HG03575 (cell line): ENCODE data around the gene SPECC1.

Experiments
- ATAC-seq: cut with Tn5 transposase; IDR thresholded peaks from one replicate; pipeline ENCODE4 v1.9.1; 2021; ENCODE audit not compliant: unreplicated experiment, insufficient number of reproducible peaks, low FRiP score; ENCODE audit errors: extremely low read depth

Gene SPECC1

GRCh38 chr17:20111538-20111937 is 102.4 kb downstream of the SPECC1 start:
- ATAC-seq, result no peak

GRCh38 chr17:20114466-20114865 is 105.3 kb downstream of the SPECC1 start:
- ATAC-seq, result no peak

- no peak for ATAC-seq
Measured at GRCh38 chr17:20116683-20117309, 107.6 kb downstream of the SPECC1 start.

- ATAC-seq, result no peak
Measured at GRCh38 chr17:20118280-20118679, 109.1 kb downstream of the SPECC1 start.

GRCh38 chr17:20120836-20121235 is 111.7 kb downstream of the SPECC1 start:
- ATAC-seq, result no peak

- no peak for ATAC-seq
Measured at GRCh38 chr17:20121359-20122253, 112.4 kb downstream of the SPECC1 start.

- no peak for ATAC-seq
Measured at GRCh38 chr17:20122254-20122879, 113.2 kb downstream of the SPECC1 start.

GRCh38 chr17:20123209-20123608 is 114.0 kb downstream of the SPECC1 start:
- ATAC-seq, result no peak

GRCh38 chr17:20125724-20126123 is 116.6 kb downstream of the SPECC1 start:
- no peak for ATAC-seq

- no peak for ATAC-seq
Measured at GRCh38 chr17:20127360-20128035, 118.3 kb downstream of the SPECC1 start.

- ATAC-seq, result no peak
Measured at GRCh38 chr17:20128036-20128667, 119.0 kb downstream of the SPECC1 start.

GRCh38 chr17:20133517-20133916 is 124.4 kb downstream of the SPECC1 start:
- no peak for ATAC-seq

GRCh38 chr17:20141198-20141972 is 132.2 kb downstream of the SPECC1 start:
- no peak for ATAC-seq

- no peak for ATAC-seq
Measured at GRCh38 chr17:20142268-20142667, 133.1 kb downstream of the SPECC1 start.

GRCh38 chr17:20143740-20144139 is 134.6 kb downstream of the SPECC1 start:
- ATAC-seq, result no peak

- ATAC-seq, result no peak
Measured at GRCh38 chr17:20145567-20145966, 136.4 kb downstream of the SPECC1 start.

GRCh38 chr17:20149251-20149650 is 140.1 kb downstream of the SPECC1 start:
- no peak for ATAC-seq

GRCh38 chr17:20151174-20151573 is 142.0 kb downstream of the SPECC1 start:
- ATAC-seq, result no peak
